K562 (cell line): ENCODE measurements around the gene WNT7B. TPM values are rescaled to one million over a fixed set of nuclear protein-coding genes. Genes with fewer than 3 reads are reported as not detected.

Experiments used
- BCL6 ChIP-seq: fragments of 250-450 bp; sonication (Bioruptor Pico); IDR thresholded peaks from 2 replicates; pipeline ENCODE4 v1.4.0; 2020
- CBX3 ChIP-seq, 2 experiments: IDR thresholded peaks; 1 replicate in 1 of 2; 2 replicates in 1 of 2; pipeline ENCODE4 v1.6.1; 2012; ENCODE audit warnings: inconsistent platforms in 2 of 2, low read length in 2 of 2, borderline replicate concordance in 1 of 2, control low read depth in 1 of 2
- FOS ChIP-seq: IDR thresholded peaks from 3 replicates; pipeline ENCODE4 v1.6.1; 2011; ENCODE audit not compliant: insufficient read length; ENCODE audit errors: extremely low read depth
- HNRNPK ChIP-seq: fragments of 200-400 bp; formaldehyde crosslinking; IDR thresholded peaks from one replicate; pipeline ENCODE4 v1.6.1; 2018; ENCODE audit warnings: mild to moderate bottlenecking, low read depth, low read length; ENCODE audit not compliant: poor library complexity, severe bottlenecking
- L3MBTL2 ChIP-seq: fragments of 450-650 bp; IDR thresholded peaks from 2 replicates; pipeline ENCODE4 v1.6.1; 2016; ENCODE audit warnings: mild to moderate bottlenecking, moderate library complexity
- MAFK ChIP-seq: IDR thresholded peaks from 2 replicates; pipeline ENCODE4 v1.6.1; 2011; ENCODE audit warnings: low read length, improper control_type of control experiment
- NFIC ChIP-seq: fragments of 450-650 bp; IDR thresholded peaks from 2 replicates; pipeline ENCODE4 v1.6.1; 2017; ENCODE audit warnings: mild to moderate bottlenecking, inconsistent platforms
- PHB ChIP-seq: fragments of 250-450 bp; sonication (Bioruptor Pico); IDR thresholded peaks from 2 replicates; pipeline ENCODE4 v1.5.0; 2021
- PTTG1 ChIP-seq: fragments of 450-650 bp; IDR thresholded peaks from 2 replicates; pipeline ENCODE4 v1.6.1; 2016; ENCODE audit warnings: low read depth, mild to moderate bottlenecking, missing genetic modification characterization, missing compliant biosample characterization
- RBM14 ChIP-seq: fragments of 200-400 bp; formaldehyde crosslinking; IDR thresholded peaks from 2 replicates; pipeline ENCODE4 v1.6.1; 2018; ENCODE audit warnings: low read depth, mild to moderate bottlenecking, low read length, moderate library complexity, borderline replicate concordance; ENCODE audit not compliant: insufficient read depth
- SMARCB1 ChIP-seq: IDR thresholded peaks from 2 replicates; pipeline ENCODE4 v1.6.1; 2011; ENCODE audit warnings: improper control_type of control experiment, low read depth; ENCODE audit not compliant: insufficient read length
- TARDBP ChIP-seq: fragments of 450-650 bp; IDR thresholded peaks from 2 replicates; pipeline ENCODE4 v1.6.1; 2016
- TCF7L2 ChIP-seq: fragments of 150-350 bp; IDR thresholded peaks from 2 replicates; pipeline ENCODE4 v1.6.1; 2016; ENCODE audit warnings: low read depth, mild to moderate bottlenecking, low read length, moderate library complexity
- U2AF1 ChIP-seq: fragments of 200-400 bp; formaldehyde crosslinking; optimal IDR thresholded peaks from 2 replicates; pipeline ENCODE3; 2017; ENCODE audit warnings: mild to moderate bottlenecking, low read depth, low read length, moderate library complexity
- polyA plus RNA-seq, 8 experiments: library from polyadenylated mRNA; depleted of rRNA in 4 of 8; stranded (reverse) in 5 of 8; unstranded in 3 of 8; fragments of >200 nt; fragmentation: Nextera tagmentation in 2 of 8; fragmentation: Illumina TruSeq in 1 of 8; extraction: Ambion mirVana in 2 of 8; extraction: Trizol in 1 of 8; gene quantifications; 2 replicates each; pipeline versions ENCODE4 v1.2.1 to v1.2.3, GENCODE V29; 2011 to 2014; ENCODE audit warnings: inconsistent platforms in 1 of 8, missing spikeins in 1 of 8
- total RNA-seq, 7 experiments: library from RNA; depleted of rRNA in 6 of 7; stranded (reverse); fragments of >200 nt in 6 of 7; fragmentation: Illumina TruSeq in 2 of 7; extraction: Trizol in 2 of 7; gene quantifications; 2 replicates each; pipeline versions ENCODE4 v1.2.1 to v1.2.3, GENCODE V29; 2011 to 2021; ENCODE audit warnings: low replicate concordance in 1 of 7
- TF ChIP-seq, protein P1 (sequence below), 2 experiments: fragments of 450-650 bp in 1 of 2; IDR thresholded peaks; 2 replicates each; pipeline ENCODE4 v1.6.1; 2011 to 2017; ENCODE audit warnings: low read depth in 2 of 2, antibody characterized with exemption in 1 of 2, borderline replicate concordance in 1 of 2, low read length in 1 of 2, mild to moderate bottlenecking in 1 of 2, mixed read lengths in 1 of 2; ENCODE audit not compliant: control insufficient read depth in 1 of 2
- TF ChIP-seq, protein P2 (sequence below): fragments of 250-450 bp; sonication (Bioruptor Pico); IDR thresholded peaks from 2 replicates; pipeline ENCODE4 v1.9.0; 2021; ENCODE audit warnings: mild to moderate bottlenecking
- TF ChIP-seq, protein P3 (sequence below): fragments of 150-350 bp; IDR thresholded peaks from 2 replicates; pipeline ENCODE4 v1.6.1; 2014; ENCODE audit warnings: low read depth, mild to moderate bottlenecking, low read length, borderline replicate concordance
- TF ChIP-seq, protein P4 (sequence below), 3 experiments: fragments of 200-800 bp in 1 of 3; sonication (Bioruptor generic) in 1 of 3; sonication (generic) in 1 of 3; formaldehyde crosslinking in 1 of 3; IDR thresholded peaks; 2 replicates each; pipeline versions ENCODE4 v1.6.1 to v1.8.0; 2016 to 2022; ENCODE audit warnings: mild to moderate bottlenecking in 2 of 3, missing compliant biosample characterization in 2 of 3, missing genetic modification characterization in 2 of 3, missing genetic modification reagents in 1 of 3

Gene WNT7B
- total and polyA plus RNA-seq, 9 of the 15 experiments (the other 6 are each of a cell fraction or from before 2014, with no cell fraction given), result not detected

DNA sequence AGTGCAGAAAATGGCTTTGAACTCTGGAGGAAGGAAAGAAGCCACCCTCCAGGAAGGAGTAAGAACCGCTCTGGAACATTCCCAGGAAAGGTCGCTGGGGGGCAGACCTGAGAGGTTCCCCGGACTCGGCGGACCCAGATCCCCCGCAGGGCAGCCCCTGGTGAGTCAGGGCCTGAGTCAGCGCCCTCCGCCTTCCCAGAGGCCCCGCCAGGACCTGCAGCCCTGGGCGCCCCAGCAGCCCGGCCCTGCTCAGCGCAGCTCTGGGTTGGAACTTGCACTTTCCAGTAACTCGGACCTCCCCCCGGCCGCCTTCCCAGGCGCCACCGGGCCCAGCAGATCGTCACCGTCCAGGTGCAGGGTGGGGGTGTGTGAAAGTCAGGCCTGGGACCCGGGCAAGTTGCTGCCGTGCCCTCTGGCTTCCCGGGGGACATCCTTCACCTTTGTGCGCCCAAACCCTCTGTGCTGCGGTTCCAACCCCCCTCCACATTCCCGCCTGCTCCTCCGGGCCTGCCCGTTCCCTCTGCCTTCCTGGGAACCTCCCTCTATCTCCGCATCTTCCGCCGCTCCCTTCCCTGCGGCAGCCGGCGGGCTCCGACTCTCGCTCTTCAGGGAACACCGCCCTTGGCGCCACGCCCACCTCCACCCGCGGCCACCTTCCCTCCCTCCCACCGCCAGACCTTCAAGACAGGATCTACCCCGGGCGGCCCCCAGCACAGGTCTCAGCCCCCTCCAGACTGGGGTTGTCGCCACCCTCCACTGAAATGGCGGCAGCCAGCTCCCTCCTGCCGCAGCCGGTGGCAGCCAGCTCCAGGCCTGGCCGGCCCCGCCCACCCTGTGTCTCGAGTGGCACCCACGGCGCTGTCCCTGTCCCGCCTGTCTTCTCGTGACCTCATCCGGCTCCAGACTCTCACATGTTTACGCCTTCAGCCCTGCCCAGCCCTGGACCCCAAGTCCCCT is 36.8 kb upstream of the WNT7B start (continued):
- TF ChIP-seq, protein P1, sequence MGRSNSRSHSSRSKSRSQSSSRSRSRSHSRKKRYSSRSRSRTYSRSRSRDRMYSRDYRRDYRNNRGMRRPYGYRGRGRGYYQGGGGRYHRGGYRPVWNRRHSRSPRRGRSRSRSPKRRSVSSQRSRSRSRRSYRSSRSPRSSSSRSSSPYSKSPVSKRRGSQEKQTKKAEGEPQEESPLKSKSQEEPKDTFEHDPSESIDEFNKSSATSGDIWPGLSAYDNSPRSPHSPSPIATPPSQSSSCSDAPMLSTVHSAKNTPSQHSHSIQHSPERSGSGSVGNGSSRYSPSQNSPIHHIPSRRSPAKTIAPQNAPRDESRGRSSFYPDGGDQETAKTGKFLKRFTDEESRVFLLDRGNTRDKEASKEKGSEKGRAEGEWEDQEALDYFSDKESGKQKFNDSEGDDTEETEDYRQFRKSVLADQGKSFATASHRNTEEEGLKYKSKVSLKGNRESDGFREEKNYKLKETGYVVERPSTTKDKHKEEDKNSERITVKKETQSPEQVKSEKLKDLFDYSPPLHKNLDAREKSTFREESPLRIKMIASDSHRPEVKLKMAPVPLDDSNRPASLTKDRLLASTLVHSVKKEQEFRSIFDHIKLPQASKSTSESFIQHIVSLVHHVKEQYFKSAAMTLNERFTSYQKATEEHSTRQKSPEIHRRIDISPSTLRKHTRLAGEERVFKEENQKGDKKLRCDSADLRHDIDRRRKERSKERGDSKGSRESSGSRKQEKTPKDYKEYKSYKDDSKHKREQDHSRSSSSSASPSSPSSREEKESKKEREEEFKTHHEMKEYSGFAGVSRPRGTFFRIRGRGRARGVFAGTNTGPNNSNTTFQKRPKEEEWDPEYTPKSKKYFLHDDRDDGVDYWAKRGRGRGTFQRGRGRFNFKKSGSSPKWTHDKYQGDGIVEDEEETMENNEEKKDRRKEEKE (IDR thresholded peaks at IDR 0.05; ENCODE audit: borderline replicate concordance in 1 of 2, control insufficient read depth in 1 of 2, low read depth in 2 of 2, low read length in 1 of 2), result no peak
- TF ChIP-seq, protein P2, sequence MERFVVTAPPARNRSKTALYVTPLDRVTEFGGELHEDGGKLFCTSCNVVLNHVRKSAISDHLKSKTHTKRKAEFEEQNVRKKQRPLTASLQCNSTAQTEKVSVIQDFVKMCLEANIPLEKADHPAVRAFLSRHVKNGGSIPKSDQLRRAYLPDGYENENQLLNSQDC (CRISPR knock-in tag), result no peak
- TF ChIP-seq BCL6 (CRISPR knock-in tag), result no peak
- no peak for TF ChIP-seq SMARCB1
- no peak for TF ChIP-seq PHB (CRISPR knock-in tag)
- no peak for TF ChIP-seq HNRNPK
- TF ChIP-seq U2AF1, result no peak
- TF ChIP-seq L3MBTL2, result peak; percentile 68
- TF ChIP-seq RBM14, result no peak
- TF ChIP-seq, protein P3, sequence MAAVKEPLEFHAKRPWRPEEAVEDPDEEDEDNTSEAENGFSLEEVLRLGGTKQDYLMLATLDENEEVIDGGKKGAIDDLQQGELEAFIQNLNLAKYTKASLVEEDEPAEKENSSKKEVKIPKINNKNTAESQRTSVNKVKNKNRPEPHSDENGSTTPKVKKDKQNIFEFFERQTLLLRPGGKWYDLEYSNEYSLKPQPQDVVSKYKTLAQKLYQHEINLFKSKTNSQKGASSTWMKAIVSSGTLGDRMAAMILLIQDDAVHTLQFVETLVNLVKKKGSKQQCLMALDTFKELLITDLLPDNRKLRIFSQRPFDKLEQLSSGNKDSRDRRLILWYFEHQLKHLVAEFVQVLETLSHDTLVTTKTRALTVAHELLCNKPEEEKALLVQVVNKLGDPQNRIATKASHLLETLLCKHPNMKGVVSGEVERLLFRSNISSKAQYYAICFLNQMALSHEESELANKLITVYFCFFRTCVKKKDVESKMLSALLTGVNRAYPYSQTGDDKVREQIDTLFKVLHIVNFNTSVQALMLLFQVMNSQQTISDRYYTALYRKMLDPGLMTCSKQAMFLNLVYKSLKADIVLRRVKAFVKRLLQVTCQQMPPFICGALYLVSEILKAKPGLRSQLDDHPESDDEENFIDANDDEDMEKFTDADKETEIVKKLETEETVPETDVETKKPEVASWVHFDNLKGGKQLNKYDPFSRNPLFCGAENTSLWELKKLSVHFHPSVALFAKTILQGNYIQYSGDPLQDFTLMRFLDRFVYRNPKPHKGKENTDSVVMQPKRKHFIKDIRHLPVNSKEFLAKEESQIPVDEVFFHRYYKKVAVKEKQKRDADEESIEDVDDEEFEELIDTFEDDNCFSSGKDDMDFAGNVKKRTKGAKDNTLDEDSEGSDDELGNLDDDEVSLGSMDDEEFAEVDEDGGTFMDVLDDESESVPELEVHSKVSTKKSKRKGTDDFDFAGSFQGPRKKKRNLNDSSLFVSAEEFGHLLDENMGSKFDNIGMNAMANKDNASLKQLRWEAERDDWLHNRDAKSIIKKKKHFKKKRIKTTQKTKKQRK, result no peak
- TF ChIP-seq, protein P4, sequence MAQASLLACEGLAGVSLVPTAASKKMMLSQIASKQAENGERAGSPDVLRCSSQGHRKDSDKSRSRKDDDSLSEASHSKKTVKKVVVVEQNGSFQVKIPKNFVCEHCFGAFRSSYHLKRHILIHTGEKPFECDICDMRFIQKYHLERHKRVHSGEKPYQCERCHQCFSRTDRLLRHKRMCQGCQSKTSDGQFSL (CRISPR knock-in tag; IDR thresholded peaks at IDR 0.05), result no peak; the same call in 1 of the 2 replicates
- TF ChIP-seq, protein P4 (tag; IDR thresholded peaks at IDR 0.05), result peak in 1 of 2 experiments; percentile 48; a peak in 1 of 4 replicates
- peak; percentile 49; the same call in 1 of the 2 replicates for TF ChIP-seq MAFK
- peak; percentile 54 for TF ChIP-seq FOS
- TF ChIP-seq NFIC, result peak; percentile 65
- no peak for TF ChIP-seq PTTG1 (tag)
- no peak for TF ChIP-seq TCF7L2
- no peak for TF ChIP-seq CBX3 (IDR thresholded peaks at IDR 0.05; ENCODE audit: borderline replicate concordance in 1 of 2, low read length in 2 of 2)
- TF ChIP-seq TARDBP, result 0 out of 2 replicates have a peak, but pooled peaks have one; percentile 16
